Thoracic aorta (tissue), 2 donors: Measurements from ENCODE around the gene SPEM3. TPM values are rescaled to one million over a fixed set of nuclear protein-coding genes. Genes with fewer than 3 reads are reported as not detected.

ENCODE experiments used
- ATAC-seq: fragments of 150-250 bp; one replicate; pipeline ENCODE4 v1.8.0; 2017; ENCODE audit warnings: low read depth; ENCODE audit not compliant: insufficient number of reproducible peaks, low FRiP score
- DNase-seq: peaks from one replicate; pipeline ENCODE4 v3.0.0-alpha.2; 2020; ENCODE audit warnings: low spot score
- H3K27ac ChIP-seq, 2 donors: fragments of 200-600 bp; sonication (generic); 1 replicate in 1 of 2; 2 replicates in 1 of 2; pipeline ENCODE4 v1.5.1; 2016; ENCODE audit warnings: mild to moderate bottlenecking in 2 of 2, moderate library complexity in 2 of 2
- H3K27me3 ChIP-seq: fragments of 200-600 bp; sonication (generic); replicated peaks from 2 replicates; pipeline ENCODE4 v1.6.0; 2016; ENCODE audit warnings: mild to moderate bottlenecking; ENCODE audit not compliant: insufficient read depth
- H3K36me3 ChIP-seq: fragments of 200-600 bp; sonication (generic); one replicate; pipeline ENCODE4 v1.5.1; 2016
- H3K4me1 ChIP-seq, 2 donors: fragments of 200-600 bp; sonication (generic); 1 replicate in 1 of 2; 2 replicates in 1 of 2; pipeline versions ENCODE4 v1.5.1 to v1.6.0; 2016; ENCODE audit warnings: low read depth in 2 of 2, mild to moderate bottlenecking in 1 of 2; ENCODE audit not compliant: control insufficient read depth in 1 of 2
- H3K4me3 ChIP-seq: fragments of 200-600 bp; sonication (generic); 2 replicates; pipeline ENCODE4 v1.5.1; 2016; ENCODE audit warnings: mild to moderate bottlenecking
- H3K9me3 ChIP-seq: fragments of 200-600 bp; sonication (generic); 2 replicates; pipeline ENCODE4 v1.5.1; 2016
- CTCF ChIP-seq: fragments of 200-600 bp; sonication (generic); IDR thresholded peaks from one replicate; pipeline ENCODE4 v1.5.1; 2019; ENCODE audit warnings: antibody characterized with exemption
- total RNA-seq, 2 donors: library from RNA; depleted of rRNA; stranded (reverse); fragments of >200 nt; gene quantifications; one replicate each; pipeline versions ENCODE4 v1.1.0 to v1.2.3, GENCODE V29; 2016

The SPEM3 gene
- not detected for total RNA-seq

- DNase-seq, result no peak
- no peak for TF ChIP-seq CTCF
- Histone ChIP-seq H3K27ac (no peak within 1 kb of the TSS), H3K4me3 (no peak within 1 kb of the TSS), H3K36me3 (no peaks in the 10 kb centered on the region), H3K27me3 (no peaks in the 10 kb centered on the region), H3K9me3 (no peaks in the 10 kb centered on the region), H3K4me1 (no peaks in the 10 kb centered on the region)
- no peak for ATAC-seq
Observed at GRCh38 chr17:7428557-7428956, at the start of gene SPEM3. Gene SPEM3, plus strand, starts transcription at chr17:7428857. Its CDS starts 46 bp downstream, at chr17:7428903.

- Histone ChIP-seq H3K36me3 (no peaks in the 10 kb centered on the region), H3K4me1 (peaks cover 6 to 31% of the 10 kb centered on the region in 2 donors), H3K27me3 (no peaks in the 10 kb centered on the region), H3K27ac (no peak overlapping the region), H3K9me3 (no peaks in the 10 kb centered on the region), H3K4me3 (no peak overlapping the region)
- no peak for TF ChIP-seq CTCF
- no peak for DNase-seq
- ATAC-seq, result no peak
Observed at GRCh38 chr17:7379134-7379533, 49.5 kb upstream of the SPEM3 start.

GRCh38 chr17:7380321-7380720 is 48.3 kb upstream of the SPEM3 start:
- H3K4me1 ChIP-seq, result peaks cover 6 to 34% of the 10 kb centered on the region in 2 donors
- H3K27ac ChIP-seq, result no peak overlapping the region
- H3K4me3 ChIP-seq, result peak overlapping the region; percentile 66
- H3K27me3 ChIP-seq, result no peaks in the 10 kb centered on the region
- no peaks in the 10 kb centered on the region for H3K9me3 ChIP-seq
- no peaks in the 10 kb centered on the region for H3K36me3 ChIP-seq
- no peak for TF ChIP-seq CTCF
- DNase-seq (no peak), ATAC-seq (no peak)

GRCh38 chr17:7380855-7381683 is 47.6 kb upstream of the SPEM3 start, which contains the start of gene TNK1:
Gene TNK1, plus strand, starts transcription at chr17:7381089. Its CDS starts 1,838 bp downstream, at chr17:7382927.
- Histone ChIP-seq H3K4me1 (peaks cover 6 to 34% of the 10 kb centered on the region in 2 donors), H3K27me3 (no peaks in the 10 kb centered on the region), H3K27ac (no peak within 1 kb of the TSS), H3K4me3 (peak within 1 kb of the TSS; percentile 66), H3K9me3 (no peaks in the 10 kb centered on the region), H3K36me3 (no peaks in the 10 kb centered on the region)
- TF ChIP-seq CTCF, result no peak
- DNase-seq (no peak), ATAC-seq (no peak)

DNA sequence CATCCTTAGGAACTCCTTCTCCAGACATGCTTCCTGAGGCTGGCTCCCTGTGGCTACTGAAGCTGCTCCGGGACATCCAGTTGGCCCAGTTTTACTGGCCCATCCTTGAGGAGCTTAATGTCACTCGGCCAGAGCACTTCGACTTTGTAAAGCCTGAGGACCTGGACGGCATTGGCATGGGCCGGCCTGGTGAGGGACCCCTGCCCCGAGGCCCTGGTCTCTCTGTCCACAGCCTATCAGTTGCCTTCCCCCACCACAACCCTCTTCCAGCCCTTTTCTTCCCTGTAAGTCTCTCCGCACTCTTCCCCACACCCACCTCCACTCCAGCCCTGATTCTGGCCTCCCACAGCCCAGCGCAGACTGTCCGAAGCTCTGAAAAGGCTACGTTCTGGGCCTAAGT is 45.8 kb upstream of the SPEM3 start:
- H3K27ac ChIP-seq, result no peak overlapping the region
- DNase-seq, result no peak
- no peaks in the 10 kb centered on the region for H3K36me3 ChIP-seq
- no peak overlapping the region for H3K4me3 ChIP-seq
- TF ChIP-seq CTCF, result no peak
- peaks cover 6 to 34% of the 10 kb centered on the region in 2 donors for H3K4me1 ChIP-seq
- no peaks in the 10 kb centered on the region for H3K27me3 ChIP-seq
- no peaks in the 10 kb centered on the region for H3K9me3 ChIP-seq
- no peak for ATAC-seq
